HAP-1 (cell line): ENCODE data around the gene CCDC175.

ENCODE experiments used
- DNase-seq, 2 experiments: peaks; one replicate each; pipeline ENCODE4 v3.0.0-alpha.2; 2016 to 2020; ENCODE audit warnings: low spot score in 2 of 2
- H3K27me3 ChIP-seq: fragments of 250-450 bp; sonication (Bioruptor Pico); 2 replicates; pipeline ENCODE4 v1.5.1; 2020; ENCODE audit warnings: low read depth, mild to moderate bottlenecking, moderate library complexity
- H3K36me3 ChIP-seq: fragments of 250-450 bp; sonication (Bioruptor Pico); replicated peaks from 2 replicates; pipeline ENCODE4 v1.5.1; 2020; ENCODE audit warnings: mild to moderate bottlenecking
- H3K4me1 ChIP-seq: fragments of 250-450 bp; sonication (Bioruptor Pico); 2 replicates; pipeline ENCODE4 v1.5.1; 2020; ENCODE audit warnings: mild to moderate bottlenecking
- H3K4me3 ChIP-seq: fragments of 250-450 bp; sonication (Bioruptor Pico); 2 replicates; pipeline ENCODE4 v1.5.1; 2020; ENCODE audit warnings: mild to moderate bottlenecking, moderate library complexity
- H3K9me3 ChIP-seq: fragments of 250-450 bp; sonication (Bioruptor Pico); 2 replicates; pipeline ENCODE4 v1.5.1; 2020; ENCODE audit warnings: mild to moderate bottlenecking, moderate library complexity
- in situ Hi-C: fragments of 300-500 bp; cut with MboI; formaldehyde crosslinking; loops from 3 replicates; pipeline ENCODE4 v1.14.3; 2020; ENCODE audit warnings: low sequenced_read_pairs, inconsistent platforms, mixed read lengths

The CCDC175 gene

DNA sequence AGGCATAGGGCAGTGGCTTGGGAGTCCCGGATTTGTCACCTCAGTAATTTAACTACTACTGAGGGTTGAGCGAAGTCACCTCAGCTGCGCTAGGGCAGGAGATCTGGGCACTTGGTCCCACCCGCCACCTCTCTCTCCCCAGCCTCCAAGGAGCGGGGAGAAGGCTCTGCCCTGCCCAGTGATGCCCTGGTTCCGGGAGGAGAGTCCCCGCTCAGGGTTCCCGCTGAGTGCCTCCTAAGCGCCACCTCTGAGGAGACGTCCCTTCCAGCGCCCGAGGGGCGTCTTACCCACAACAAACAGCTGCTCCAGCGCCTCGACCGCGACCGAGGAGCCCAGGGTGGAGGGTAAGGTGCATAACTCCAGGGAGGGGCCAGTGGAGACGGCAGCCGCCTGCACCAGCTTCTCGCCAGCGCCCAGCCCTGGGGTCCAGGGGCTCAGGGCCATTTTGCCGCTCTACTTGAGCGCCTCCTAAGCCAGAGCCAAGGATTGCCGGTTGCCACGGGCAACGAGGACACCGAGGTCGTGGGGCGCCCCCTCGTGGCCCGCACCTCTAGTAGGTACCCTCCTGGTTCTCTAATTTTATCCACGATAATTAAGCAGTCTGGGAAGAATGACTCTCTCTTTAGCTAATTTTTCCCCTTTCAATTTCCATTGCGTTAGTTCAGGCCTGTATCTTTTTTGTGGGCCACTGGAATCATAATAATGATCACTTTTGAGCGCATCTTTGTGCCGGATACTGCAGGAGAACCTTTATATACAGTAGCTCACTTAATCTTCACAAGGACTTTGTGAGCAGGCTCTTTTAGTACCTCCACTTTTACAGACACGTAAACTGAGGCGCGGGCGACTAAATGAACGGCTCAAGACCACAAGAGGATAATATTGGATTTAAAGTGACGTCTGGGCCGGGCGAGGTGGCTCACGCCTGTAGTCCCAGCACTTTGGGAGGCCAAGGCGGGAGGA lies at the start of gene CCDC175:
TSS of gene CCDC175 (minus strand) at position 481 of the 963 bp plus-strand sequence. CDS start at position 444, 37 bp downstream.
- peaks cover 15% of the 10 kb centered on the region for H3K27me3 ChIP-seq
- no peaks in the 10 kb centered on the region for H3K4me1 ChIP-seq
- no peaks in the 10 kb centered on the region for H3K36me3 ChIP-seq
- H3K4me3 ChIP-seq: peak within 1 kb of the TSS; percentile 31
- DNase-seq: peak; percentile 85 to 94
- H3K9me3 ChIP-seq: no peaks in the 10 kb centered on the region
- in situ Hi-C loops: no loop called here

- in situ Hi-C loops: no loop called here
- H3K27me3 ChIP-seq: 0 out of 2 replicates have a peak, but pooled peaks cover 2% of the 10 kb centered on the region
- no peak for DNase-seq
- no peaks in the 10 kb centered on the region for H3K4me1 ChIP-seq
- H3K4me3 ChIP-seq: no peak overlapping the region
- H3K36me3 ChIP-seq: no peaks in the 10 kb centered on the region
- H3K9me3 ChIP-seq: no peaks in the 10 kb centered on the region
Measured at GRCh38 chr14:59622631-59623030, 46.0 kb upstream of the CCDC175 start.

DNA sequence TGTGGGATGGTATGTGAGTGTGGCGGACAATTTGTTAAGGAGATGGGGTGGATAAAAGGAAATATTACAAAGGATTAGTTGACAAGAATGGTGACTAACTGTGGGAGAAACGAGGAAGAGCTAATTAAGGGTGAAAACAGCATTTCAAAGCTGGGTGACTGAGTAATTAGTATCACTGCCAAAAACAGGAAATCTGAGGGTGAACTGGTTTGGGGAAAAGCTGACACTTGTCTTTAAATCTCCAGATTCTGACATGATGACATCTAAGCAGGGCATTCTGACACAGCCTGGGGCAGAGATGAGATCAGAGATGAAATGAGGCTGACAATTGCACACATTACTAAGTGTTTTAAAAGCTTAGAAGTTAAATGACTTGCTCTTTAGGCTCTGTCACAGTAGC lies 42.4 kb upstream of the CCDC175 start:
- Histone ChIP-seq H3K4me3 (no peak overlapping the region), H3K9me3 (no peaks in the 10 kb centered on the region), H3K36me3 (no peaks in the 10 kb centered on the region), H3K27me3 (peaks cover 3% of the 10 kb centered on the region; the same call in 1 of the 2 replicates), H3K4me1 (no peaks in the 10 kb centered on the region)
- in situ Hi-C loops: no loop called here
- DNase-seq: no peak

DNA sequence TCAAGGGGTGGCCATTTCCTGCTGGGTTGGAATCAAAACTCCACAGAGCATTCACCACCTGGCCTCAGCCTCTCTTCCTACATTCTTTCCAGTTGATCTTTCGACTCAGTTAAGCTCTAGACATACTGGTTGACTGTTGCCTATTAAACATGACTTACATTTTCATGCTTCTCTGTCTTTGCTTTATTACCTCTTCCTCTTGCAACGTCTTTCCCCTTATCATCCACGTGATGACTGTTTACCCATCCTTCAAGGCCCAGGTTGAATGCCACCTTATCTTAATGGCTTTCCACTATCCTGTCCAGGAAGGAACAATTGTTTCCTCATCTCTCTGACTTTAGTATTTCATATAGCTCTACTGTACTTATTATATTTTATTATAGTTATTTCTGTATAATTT lies 24.4 kb upstream of the CCDC175 start:
- no peak overlapping the region for H3K4me3 ChIP-seq
- no peaks in the 10 kb centered on the region for H3K36me3 ChIP-seq
- no peaks in the 10 kb centered on the region for H3K4me1 ChIP-seq
- in situ Hi-C loops: no loop called here
- H3K9me3 ChIP-seq: no peaks in the 10 kb centered on the region
- no peak for DNase-seq
- H3K27me3 ChIP-seq: peaks cover 3% of the 10 kb centered on the region; the same call in 1 of the 2 replicates

GRCh38 chr14:59600211-59600945 lies 23.8 kb upstream of the CCDC175 start:
- DNase-seq: no peak
- Histone ChIP-seq H3K27me3 (peaks cover 3% of the 10 kb centered on the region; the same call in 1 of the 2 replicates), H3K36me3 (no peaks in the 10 kb centered on the region), H3K9me3 (no peaks in the 10 kb centered on the region), H3K4me1 (no peaks in the 10 kb centered on the region), H3K4me3 (no peak overlapping the region)
- in situ Hi-C loops: no loop called here

GRCh38 chr14:59595071-59595470 lies 18.5 kb upstream of the CCDC175 start:
- Histone ChIP-seq H3K9me3 (no peaks in the 10 kb centered on the region), H3K4me1 (no peaks in the 10 kb centered on the region), H3K4me3 (no peak overlapping the region), H3K27me3 (peaks cover 6% of the 10 kb centered on the region), H3K36me3 (no peaks in the 10 kb centered on the region)
- DNase-seq: no peak
- in situ Hi-C loops: no loop called here

- DNase-seq: no peak
- H3K9me3 ChIP-seq: no peaks in the 10 kb centered on the region
- H3K27me3 ChIP-seq: peaks cover 21% of the 10 kb centered on the region
- no peaks in the 10 kb centered on the region for H3K36me3 ChIP-seq
- no peaks in the 10 kb centered on the region for H3K4me1 ChIP-seq
- in situ Hi-C loops: no loop called here
- no peak overlapping the region for H3K4me3 ChIP-seq
Measured at GRCh38 chr14:59591641-59592370, 15.2 kb upstream of the CCDC175 start.

GRCh38 chr14:59588101-59588500 lies 11.5 kb upstream of the CCDC175 start:
- Histone ChIP-seq H3K4me3 (no peak overlapping the region), H3K27me3 (peaks cover 42% of the 10 kb centered on the region), H3K36me3 (no peaks in the 10 kb centered on the region), H3K9me3 (no peaks in the 10 kb centered on the region), H3K4me1 (no peaks in the 10 kb centered on the region)
- DNase-seq: no peak
- in situ Hi-C loops: no loop called here

GRCh38 chr14:59585891-59586554 lies 9.4 kb upstream of the CCDC175 start:
- Histone ChIP-seq H3K36me3 (no peaks in the 10 kb centered on the region), H3K4me3 (no peak overlapping the region), H3K9me3 (no peaks in the 10 kb centered on the region), H3K4me1 (no peaks in the 10 kb centered on the region), H3K27me3 (peaks cover 43% of the 10 kb centered on the region)
- peak in 1 of 2 experiments; percentile 52 for DNase-seq
- in situ Hi-C loops: no loop called here

GRCh38 chr14:59583755-59584154 lies 7.1 kb upstream of the CCDC175 start:
- Histone ChIP-seq H3K27me3 (peaks cover 44% of the 10 kb centered on the region), H3K36me3 (no peaks in the 10 kb centered on the region), H3K9me3 (no peaks in the 10 kb centered on the region), H3K4me1 (no peaks in the 10 kb centered on the region), H3K4me3 (no peak overlapping the region)
- in situ Hi-C loops: no loop called here
- DNase-seq: no peak

DNA sequence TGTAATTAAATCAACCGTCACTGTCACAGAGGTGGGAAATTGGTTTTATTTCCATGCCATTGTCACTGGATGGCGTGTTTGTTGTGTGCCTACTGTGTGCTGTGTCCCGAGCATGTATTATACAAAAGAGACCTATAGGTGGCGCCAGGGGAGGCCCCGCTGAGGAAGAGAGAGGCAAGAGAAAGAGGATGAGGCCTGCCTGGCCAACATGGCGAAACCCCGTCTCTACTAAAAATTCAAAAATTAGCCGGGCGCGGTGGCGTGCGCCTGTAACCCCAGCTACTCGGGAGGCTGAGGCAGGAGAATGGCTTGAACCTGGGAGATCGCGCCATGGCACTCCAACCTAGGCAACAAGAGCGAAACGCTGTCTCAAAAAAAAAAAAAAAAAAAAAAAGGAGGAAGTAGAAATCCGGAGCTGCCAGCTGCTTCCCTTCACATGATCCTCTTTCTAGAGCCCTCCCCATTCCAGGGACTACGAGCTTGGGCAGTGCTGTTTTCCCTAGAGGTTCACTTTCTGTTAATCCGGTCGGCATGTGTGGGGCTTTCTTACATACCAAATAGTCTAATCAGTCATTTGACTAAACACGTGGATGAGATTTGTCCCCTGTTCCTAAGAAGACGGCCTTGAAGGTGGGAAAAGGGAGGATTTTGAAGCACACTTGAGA lies 6.4 kb upstream of the CCDC175 start:
- Histone ChIP-seq H3K36me3 (no peaks in the 10 kb centered on the region), H3K27me3 (peaks cover 41% of the 10 kb centered on the region), H3K4me1 (no peaks in the 10 kb centered on the region), H3K4me3 (no peak overlapping the region), H3K9me3 (no peaks in the 10 kb centered on the region)
- in situ Hi-C loops: no loop called here
- DNase-seq: no peak

- in situ Hi-C loops: no loop called here
- Histone ChIP-seq H3K36me3 (no peaks in the 10 kb centered on the region), H3K4me1 (no peaks in the 10 kb centered on the region), H3K4me3 (no peak overlapping the region), H3K27me3 (peaks cover 33% of the 10 kb centered on the region), H3K9me3 (no peaks in the 10 kb centered on the region)
- no peak for DNase-seq
Measured at GRCh38 chr14:59582161-59582560, 5.5 kb upstream of the CCDC175 start.

DNA sequence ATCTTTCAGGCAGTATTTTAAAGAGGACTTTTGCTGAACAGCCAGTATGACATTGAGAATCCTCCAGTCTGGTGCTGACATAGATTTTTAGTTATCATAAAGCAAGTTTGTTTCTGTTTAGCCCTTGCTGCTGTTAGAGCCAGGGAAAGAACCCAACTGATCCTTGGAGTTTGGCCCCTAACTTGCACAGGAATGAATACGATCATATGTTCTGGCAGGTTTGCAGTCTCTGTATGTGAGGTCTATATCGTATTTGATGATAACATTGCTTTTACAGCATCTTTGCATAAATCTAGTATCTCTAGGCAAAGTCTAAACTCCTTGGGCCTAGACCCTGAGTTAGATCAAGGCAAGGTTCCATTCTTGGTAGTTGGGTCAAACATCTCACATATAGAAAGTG lies 4.3 kb upstream of the CCDC175 start:
- no peaks in the 10 kb centered on the region for H3K36me3 ChIP-seq
- in situ Hi-C loops: no loop called here
- H3K27me3 ChIP-seq: peaks cover 22% of the 10 kb centered on the region
- no peaks in the 10 kb centered on the region for H3K9me3 ChIP-seq
- DNase-seq: no peak
- H3K4me3 ChIP-seq: no peak overlapping the region
- no peaks in the 10 kb centered on the region for H3K4me1 ChIP-seq
